ENCODE measurements around the gene RFPL1.
A peak's percentile ranks its signal among the peaks of the same experiment; 100 is the strongest.
"Not testable (repeated sequence)": the region's sequence is repeated elsewhere in the genome, so short reads cannot be mapped to it uniquely, and the experiment has no call there.

The RFPL1 gene

GRCh38 chr22:29397791-29398190 is 40.6 kb upstream of the RFPL1 start:
- no peak for DNase-seq (ENCODE audit: low read depth)
- H3K4me3 ChIP-seq (ENCODE audit: low read length): no peak overlapping the region
- TF ChIP-seq CTCF (IDR thresholded peaks at IDR 0.05; ENCODE audit: insufficient read depth, low read depth, low read length, missing control alignments): no peak

GRCh38 chr22:29400576-29400975 is 37.8 kb upstream of the RFPL1 start:
- DNase-seq (ENCODE audit: low read depth): no peak
- no peak for TF ChIP-seq CTCF (IDR thresholded peaks at IDR 0.05; ENCODE audit: insufficient read depth, low read depth, low read length, missing control alignments)

GRCh38 chr22:29401538-29401937 is 36.8 kb upstream of the RFPL1 start:
- DNase-seq (ENCODE audit: low read depth); H3K4me3 ChIP-seq (ENCODE audit: low read length): not testable (repeated sequence)

More at GRCh38 chr22:29400576-29400975, 37.8 kb upstream of the RFPL1 start:
- H3K4me3 ChIP-seq (ENCODE audit: low read length): no peak overlapping the region

- peak; percentile 51 for DNase-seq (ENCODE audit: low read depth)
- no peak overlapping the region for H3K4me3 ChIP-seq (ENCODE audit: low read length)
- TF ChIP-seq CTCF (IDR thresholded peaks at IDR 0.05; ENCODE audit: insufficient read depth, low read depth, low read length, missing control alignments): no peak
These were observed 29.4 kb upstream of the RFPL1 start for GRCh38 chr22:29408940-29409339.

- DNase-seq (ENCODE audit: low read depth); H3K4me3 ChIP-seq (ENCODE audit: low read length): not testable (repeated sequence)
These were observed 26.7 kb upstream of the RFPL1 start for GRCh38 chr22:29411569-29412211.

GRCh38 chr22:29412772-29413171 is 25.6 kb upstream of the RFPL1 start:
- TF ChIP-seq CTCF (IDR thresholded peaks at IDR 0.05; ENCODE audit: insufficient read depth, low read depth, low read length, missing control alignments): peak; percentile 39
- not testable (repeated sequence) for DNase-seq (ENCODE audit: low read depth); H3K4me3 ChIP-seq (ENCODE audit: low read length)

- DNase-seq (ENCODE audit: low read depth); H3K4me3 ChIP-seq (ENCODE audit: low read length): not testable (repeated sequence)
These were observed 23.3 kb upstream of the RFPL1 start for GRCh38 chr22:29414951-29415591.

- not testable (repeated sequence) for H3K4me3 ChIP-seq (ENCODE audit: low read length); DNase-seq (ENCODE audit: low read depth)
These were observed 19.7 kb upstream of the RFPL1 start for GRCh38 chr22:29418704-29419103.

GRCh38 chr22:29426476-29426875 is 11.9 kb upstream of the RFPL1 start:
- no peak for DNase-seq (ENCODE audit: low read depth)
- TF ChIP-seq CTCF (IDR thresholded peaks at IDR 0.05; ENCODE audit: insufficient read depth, low read depth, low read length, missing control alignments): no peak
- no peak overlapping the region for H3K4me3 ChIP-seq (ENCODE audit: low read length)
